HEK293 (cell line): ENCODE measurements around the gene PRPS1L1.

Experiments used
- CTCF ChIP-seq: fragments of 450-650 bp; formaldehyde crosslinking; IDR thresholded peaks from 2 replicates; pipeline ENCODE4 v1.5.1; 2016; ENCODE audit warnings: missing biosample characterization, missing genetic modification characterization
- GLIS1 ChIP-seq: fragments of 450-650 bp; formaldehyde crosslinking; IDR thresholded peaks from 2 replicates; pipeline ENCODE4 v1.5.1; 2016; ENCODE audit warnings: missing biosample characterization, missing genetic modification characterization
- REST ChIP-seq: fragments of 450-650 bp; formaldehyde crosslinking; IDR thresholded peaks from 2 replicates; pipeline ENCODE4 v1.5.1; 2016; ENCODE audit warnings: missing biosample characterization, missing genetic modification characterization
- SP7 ChIP-seq: fragments of 450-650 bp; formaldehyde crosslinking; IDR thresholded peaks from 2 replicates; pipeline ENCODE4 v1.5.1; 2016; ENCODE audit warnings: missing biosample characterization, missing genetic modification characterization
- ZNF398 ChIP-seq: fragments of 450-650 bp; formaldehyde crosslinking; IDR thresholded peaks from 2 replicates; pipeline ENCODE4 v1.5.1; 2017; ENCODE audit warnings: missing biosample characterization, missing genetic modification characterization
- ZNF623 ChIP-seq: fragments of 450-650 bp; formaldehyde crosslinking; IDR thresholded peaks from 2 replicates; pipeline ENCODE4 v1.5.1; 2016; ENCODE audit warnings: missing biosample characterization, missing genetic modification characterization
- ZNF629 ChIP-seq: fragments of 450-650 bp; formaldehyde crosslinking; IDR thresholded peaks from 2 replicates; pipeline ENCODE4 v1.5.1; 2017; ENCODE audit warnings: missing biosample characterization, missing genetic modification characterization
- ZSCAN18 ChIP-seq: fragments of 450-650 bp; formaldehyde crosslinking; IDR thresholded peaks from 2 replicates; pipeline ENCODE4 v1.5.1; 2016; ENCODE audit warnings: missing biosample characterization, missing genetic modification characterization

GRCh38 chr7:18053941-18054340 is 26.3 kb upstream of the PRPS1L1 start:
- TF ChIP-seq CTCF (tag by site-specific recombination): no peak
- TF ChIP-seq GLIS1 (tag by site-specific recombination): no peak
- TF ChIP-seq ZNF398 (tag by site-specific recombination): no peak
- TF ChIP-seq ZNF623 (tag by site-specific recombination): no peak
- TF ChIP-seq ZNF629: no peak
- TF ChIP-seq ZSCAN18 (tag by site-specific recombination): no peak
- TF ChIP-seq REST (tag by site-specific recombination): no peak
- no peak for TF ChIP-seq SP7 (tag by site-specific recombination)
